Tibial artery (tissue), 4 donors: Measurements from ENCODE around the gene SNX1.

Experiments used
- DNase-seq, 2 donors: peaks; one replicate each; pipeline ENCODE4 v3.0.0-alpha.2; 2019
- H3K27ac ChIP-seq, 2 donors: fragments of 200-600 bp; sonication (generic) in 1 of 2; 1 replicate in 1 of 2; 2 replicates in 1 of 2; pipeline ENCODE4 v1.5.1; 2018 to 2019; ENCODE audit warnings: mild to moderate bottlenecking in 1 of 2
- H3K27me3 ChIP-seq, 2 donors: fragments of 200-600 bp; sonication (generic) in 1 of 2; one replicate each; pipeline versions ENCODE4 v1.5.1 to v1.6.0; 2016 to 2019
- H3K36me3 ChIP-seq, 3 donors: fragments of 200-600 bp; sonication (generic) in 2 of 3; one replicate each; pipeline ENCODE4 v1.5.1; 2016 to 2019; ENCODE audit warnings: mild to moderate bottlenecking in 2 of 3
- H3K4me1 ChIP-seq, 4 donors: fragments of 200-600 bp; sonication (generic) in 2 of 4; 1 replicate in 3 of 4; 2 replicates in 1 of 4; pipeline ENCODE4 v1.5.1; 2016 to 2019
- H3K4me3 ChIP-seq, 2 donors: fragments of 200-600 bp; sonication (generic) in 1 of 2; 1 replicate in 1 of 2; 2 replicates in 1 of 2; pipeline ENCODE4 v1.5.1; 2018 to 2019; ENCODE audit warnings: mild to moderate bottlenecking in 2 of 2
- H3K9me3 ChIP-seq, 3 donors: fragments of 200-600 bp; sonication (generic) in 1 of 3; one replicate each; pipeline ENCODE4 v1.5.1; 2016 to 2019
- intact Hi-C: fragments of 100-400 bp; cut with DNase I; formaldehyde crosslinking; loops from one replicate; pipeline ENCODE4 v1.15.0; 2023; ENCODE audit warnings: low total_unique reads
- TF ChIP-seq, protein P1 (sequence below), 2 experiments: fragments of 200-600 bp in 1 of 2; fragments of 450-650 bp in 1 of 2; IDR thresholded peaks; one replicate each; pipeline ENCODE4 v1.5.1; 2017 to 2019; ENCODE audit warnings: antibody characterized with exemption in 2 of 2, mild to moderate bottlenecking in 1 of 2, moderate library complexity in 1 of 2

Gene SNX1

DNA sequence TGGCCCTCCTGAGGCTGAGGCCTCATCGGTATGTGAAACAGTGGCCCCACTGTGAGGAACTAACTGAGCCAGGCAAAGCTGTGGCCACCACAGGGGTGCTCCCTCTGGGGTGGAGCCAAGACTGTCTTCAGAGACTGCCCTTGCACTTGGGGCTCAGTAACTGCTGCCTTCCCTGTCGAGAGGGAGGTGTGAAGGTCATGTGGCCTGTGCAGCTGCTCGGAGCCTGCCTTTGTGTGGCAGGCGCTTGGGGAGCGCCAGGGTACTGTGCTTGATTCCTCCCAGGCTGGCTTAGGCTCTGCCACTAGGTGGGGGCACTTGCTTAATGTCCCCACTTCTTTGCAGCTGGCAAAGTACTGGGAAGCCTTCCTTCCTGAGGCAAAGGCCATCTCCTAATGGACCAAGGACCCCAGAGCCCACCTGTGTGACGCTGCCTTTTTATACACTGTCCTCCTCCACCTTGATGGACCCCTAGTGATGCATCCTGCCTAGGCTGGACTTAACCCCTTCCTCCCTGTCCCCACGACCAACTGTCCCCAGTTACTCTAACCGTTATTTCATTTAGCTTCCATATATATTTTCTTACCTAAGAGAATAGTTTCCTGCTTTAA, 41.5 kb downstream of the SNX1 start:
- TF ChIP-seq, protein P1, sequence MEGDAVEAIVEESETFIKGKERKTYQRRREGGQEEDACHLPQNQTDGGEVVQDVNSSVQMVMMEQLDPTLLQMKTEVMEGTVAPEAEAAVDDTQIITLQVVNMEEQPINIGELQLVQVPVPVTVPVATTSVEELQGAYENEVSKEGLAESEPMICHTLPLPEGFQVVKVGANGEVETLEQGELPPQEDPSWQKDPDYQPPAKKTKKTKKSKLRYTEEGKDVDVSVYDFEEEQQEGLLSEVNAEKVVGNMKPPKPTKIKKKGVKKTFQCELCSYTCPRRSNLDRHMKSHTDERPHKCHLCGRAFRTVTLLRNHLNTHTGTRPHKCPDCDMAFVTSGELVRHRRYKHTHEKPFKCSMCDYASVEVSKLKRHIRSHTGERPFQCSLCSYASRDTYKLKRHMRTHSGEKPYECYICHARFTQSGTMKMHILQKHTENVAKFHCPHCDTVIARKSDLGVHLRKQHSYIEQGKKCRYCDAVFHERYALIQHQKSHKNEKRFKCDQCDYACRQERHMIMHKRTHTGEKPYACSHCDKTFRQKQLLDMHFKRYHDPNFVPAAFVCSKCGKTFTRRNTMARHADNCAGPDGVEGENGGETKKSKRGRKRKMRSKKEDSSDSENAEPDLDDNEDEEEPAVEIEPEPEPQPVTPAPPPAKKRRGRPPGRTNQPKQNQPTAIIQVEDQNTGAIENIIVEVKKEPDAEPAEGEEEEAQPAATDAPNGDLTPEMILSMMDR (IDR thresholded peaks at IDR 0.05): no peak
- no peak for DNase-seq
- H3K27ac ChIP-seq: no peak overlapping the region

GRCh38 chr15:64138331-64138941, 42.7 kb downstream of the SNX1 start:
- Histone ChIP-seq H3K9me3 (no peaks in the 10 kb centered on the region), H3K4me3 (no peak overlapping the region), H3K27ac (no peak overlapping the region), H3K36me3 (peaks cover 71 to 86% (median 71%) of the 10 kb centered on the region in 3 donors), H3K4me1 (no peaks in the 10 kb centered on the region), H3K27me3 (no peaks in the 10 kb centered on the region)
- DNase-seq: no peak
- intact Hi-C loops: no loop called here
- TF ChIP-seq, protein P1 (IDR thresholded peaks at IDR 0.05): no peak

More for the DNA sequence above, 41.5 kb downstream of the SNX1 start:
- intact Hi-C loops: no loop called here
- peaks cover 76 to 86% (median 82%) of the 10 kb centered on the region in 3 donors for H3K36me3 ChIP-seq
- no peak overlapping the region for H3K4me3 ChIP-seq
- H3K4me1 ChIP-seq: no peaks in the 10 kb centered on the region
- no peaks in the 10 kb centered on the region for H3K27me3 ChIP-seq
- no peaks in the 10 kb centered on the region for H3K9me3 ChIP-seq

DNA sequence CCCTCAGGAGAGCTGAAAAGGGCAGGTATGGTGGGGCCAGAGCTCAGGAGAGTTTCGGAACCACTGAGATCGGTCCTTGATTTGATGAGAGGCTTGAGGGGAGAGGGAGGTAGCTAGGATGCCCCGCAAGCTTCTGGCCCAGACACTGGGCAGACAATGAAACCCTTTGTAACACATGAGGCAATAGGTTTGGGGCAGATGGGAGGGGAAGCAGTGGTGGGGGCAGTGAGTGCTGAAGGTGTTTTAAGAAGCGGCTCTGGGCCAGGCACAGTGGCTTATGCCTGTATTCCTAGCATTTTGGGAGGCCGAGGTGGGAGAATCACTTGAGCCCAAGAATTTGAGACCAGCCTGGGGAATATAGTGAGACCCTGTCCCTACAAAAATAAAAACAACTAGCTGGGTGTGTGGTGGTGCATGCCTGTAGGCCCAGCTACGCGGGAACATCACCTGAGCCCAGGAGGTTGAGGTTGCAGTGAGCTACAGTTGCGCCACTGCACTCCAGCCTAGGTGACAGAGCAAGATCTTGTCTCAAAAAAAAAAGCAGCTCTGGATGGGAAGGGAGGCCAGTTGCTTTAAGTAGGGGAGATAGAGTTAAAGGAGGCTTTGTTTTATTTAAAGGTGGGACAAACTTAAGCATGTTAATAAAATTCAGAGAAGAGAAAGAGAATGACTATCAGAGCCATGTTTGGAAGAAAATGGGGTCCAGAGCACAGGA, 46.2 kb downstream of the SNX1 start:
- no peak overlapping the region for H3K4me3 ChIP-seq
- intact Hi-C loops: no loop called here
- no peaks in the 10 kb centered on the region for H3K9me3 ChIP-seq
- H3K36me3 ChIP-seq: peaks cover 40 to 80% (median 52%) of the 10 kb centered on the region in 3 donors
- no peaks in the 10 kb centered on the region for H3K4me1 ChIP-seq
- TF ChIP-seq, protein P1 (IDR thresholded peaks at IDR 0.05): no peak
- H3K27ac ChIP-seq: no peak overlapping the region
- no peaks in the 10 kb centered on the region for H3K27me3 ChIP-seq
- no peak for DNase-seq

GRCh38 chr15:64143276-64143675, 47.5 kb downstream of the SNX1 start:
- Histone ChIP-seq H3K27me3 (no peaks in the 10 kb centered on the region), H3K27ac (no peak overlapping the region), H3K9me3 (no peaks in the 10 kb centered on the region), H3K4me1 (no peaks in the 10 kb centered on the region), H3K4me3 (no peak overlapping the region), H3K36me3 (peaks cover 27 to 66% (median 41%) of the 10 kb centered on the region in 3 donors)
- intact Hi-C loops: no loop called here
- TF ChIP-seq, protein P1 (IDR thresholded peaks at IDR 0.05): no peak
- DNase-seq: no peak

DNA sequence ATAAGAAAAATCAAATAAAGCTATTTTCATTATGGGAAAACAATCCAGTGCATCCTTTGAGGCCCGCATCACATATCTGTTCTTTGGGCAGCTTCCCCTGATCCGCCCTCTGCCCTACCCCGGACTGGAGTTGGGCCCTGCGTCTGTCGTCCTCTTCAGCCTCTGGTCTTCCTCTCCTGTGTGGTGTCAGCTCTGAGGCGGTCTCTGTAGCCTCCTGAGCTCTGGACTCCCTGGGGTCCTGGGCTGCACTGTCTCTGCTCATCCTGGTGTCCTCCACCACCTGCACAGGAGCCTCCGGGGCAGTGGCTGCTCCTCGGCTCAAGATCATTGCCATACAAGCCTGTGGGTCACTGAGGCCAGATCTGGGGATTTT, 48.4 kb downstream of the SNX1 start:
- TF ChIP-seq, protein P1 (IDR thresholded peaks at IDR 0.05): no peak
- H3K27me3 ChIP-seq: no peaks in the 10 kb centered on the region
- H3K36me3 ChIP-seq: peaks cover 20 to 59% (median 35%) of the 10 kb centered on the region in 3 donors
- H3K4me3 ChIP-seq: no peak overlapping the region
- DNase-seq: no peak
- no peaks in the 10 kb centered on the region for H3K4me1 ChIP-seq
- H3K9me3 ChIP-seq: no peaks in the 10 kb centered on the region
- intact Hi-C loops: no loop called here
- H3K27ac ChIP-seq: no peak overlapping the region
